Measurements from ENCODE around the gene ARMC2.

The ARMC2 gene

DNA sequence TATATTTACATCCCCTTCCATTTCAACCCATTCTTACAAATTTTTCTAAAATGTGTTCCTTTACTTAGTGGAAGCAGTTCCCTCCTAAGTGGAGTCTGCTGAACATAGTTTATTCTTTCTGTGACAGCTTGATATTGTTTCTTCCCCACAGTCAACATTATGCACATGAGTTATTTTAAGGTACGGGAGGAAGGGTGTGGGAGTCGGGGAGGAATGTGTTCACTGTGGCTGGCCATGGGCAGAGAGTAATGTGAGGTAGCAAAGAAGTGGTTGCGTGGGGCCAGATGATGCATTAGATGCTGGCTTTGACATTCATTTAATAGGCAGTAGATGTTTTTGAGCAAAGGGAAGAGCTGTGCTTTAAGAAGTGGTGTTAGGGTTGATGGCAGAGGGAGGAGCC is 98.5 kb downstream of the ARMC2 start:
- peaks cover 5% of the 10 kb centered on the region; the same call in 1 of the 2 replicates for H3K4me1 ChIP-seq (ENCODE audit: control insufficient read depth, low read length)
- H3K36me3 ChIP-seq (ENCODE audit: control insufficient read depth, low read length), result no peaks in the 10 kb centered on the region
- H3K4me3 ChIP-seq (ENCODE audit: low read length), result no peak overlapping the region
- H3K27ac ChIP-seq (ENCODE audit: low read depth, low read length), result no peak overlapping the region
- no peak for TF ChIP-seq EZH2phosphoT487 (IDR thresholded peaks at IDR 0.05; ENCODE audit: borderline replicate concordance, low read length)
- TF ChIP-seq, protein P1, sequence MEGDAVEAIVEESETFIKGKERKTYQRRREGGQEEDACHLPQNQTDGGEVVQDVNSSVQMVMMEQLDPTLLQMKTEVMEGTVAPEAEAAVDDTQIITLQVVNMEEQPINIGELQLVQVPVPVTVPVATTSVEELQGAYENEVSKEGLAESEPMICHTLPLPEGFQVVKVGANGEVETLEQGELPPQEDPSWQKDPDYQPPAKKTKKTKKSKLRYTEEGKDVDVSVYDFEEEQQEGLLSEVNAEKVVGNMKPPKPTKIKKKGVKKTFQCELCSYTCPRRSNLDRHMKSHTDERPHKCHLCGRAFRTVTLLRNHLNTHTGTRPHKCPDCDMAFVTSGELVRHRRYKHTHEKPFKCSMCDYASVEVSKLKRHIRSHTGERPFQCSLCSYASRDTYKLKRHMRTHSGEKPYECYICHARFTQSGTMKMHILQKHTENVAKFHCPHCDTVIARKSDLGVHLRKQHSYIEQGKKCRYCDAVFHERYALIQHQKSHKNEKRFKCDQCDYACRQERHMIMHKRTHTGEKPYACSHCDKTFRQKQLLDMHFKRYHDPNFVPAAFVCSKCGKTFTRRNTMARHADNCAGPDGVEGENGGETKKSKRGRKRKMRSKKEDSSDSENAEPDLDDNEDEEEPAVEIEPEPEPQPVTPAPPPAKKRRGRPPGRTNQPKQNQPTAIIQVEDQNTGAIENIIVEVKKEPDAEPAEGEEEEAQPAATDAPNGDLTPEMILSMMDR (IDR thresholded peaks at IDR 0.05; ENCODE audit: low read depth, low read length, poor library complexity, severe bottlenecking), result no peak
- H3K9me3 ChIP-seq (ENCODE audit: control insufficient read depth, insufficient read depth, low read length), result no peaks in the 10 kb centered on the region
- no peaks in the 10 kb centered on the region for H3K79me2 ChIP-seq (ENCODE audit: control insufficient read depth, low read length)
- H3K27me3 ChIP-seq (ENCODE audit: control insufficient read depth, low read length), result 0 out of 2 replicates have a peak, but pooled peaks cover 6% of the 10 kb centered on the region
- no peaks in the 10 kb centered on the region for H3F3A ChIP-seq (ENCODE audit: control insufficient read depth, insufficient read depth)
- H3K4me2 ChIP-seq (ENCODE audit: low read length), result no peak overlapping the region
- no peaks in the 10 kb centered on the region for H4K20me1 ChIP-seq (ENCODE audit: control insufficient read depth, insufficient read depth, low read depth, low read length)
- H3K9me2 ChIP-seq (replicated peaks; ENCODE audit: control insufficient read depth, low read length), result no peaks in the 10 kb centered on the region

DNA sequence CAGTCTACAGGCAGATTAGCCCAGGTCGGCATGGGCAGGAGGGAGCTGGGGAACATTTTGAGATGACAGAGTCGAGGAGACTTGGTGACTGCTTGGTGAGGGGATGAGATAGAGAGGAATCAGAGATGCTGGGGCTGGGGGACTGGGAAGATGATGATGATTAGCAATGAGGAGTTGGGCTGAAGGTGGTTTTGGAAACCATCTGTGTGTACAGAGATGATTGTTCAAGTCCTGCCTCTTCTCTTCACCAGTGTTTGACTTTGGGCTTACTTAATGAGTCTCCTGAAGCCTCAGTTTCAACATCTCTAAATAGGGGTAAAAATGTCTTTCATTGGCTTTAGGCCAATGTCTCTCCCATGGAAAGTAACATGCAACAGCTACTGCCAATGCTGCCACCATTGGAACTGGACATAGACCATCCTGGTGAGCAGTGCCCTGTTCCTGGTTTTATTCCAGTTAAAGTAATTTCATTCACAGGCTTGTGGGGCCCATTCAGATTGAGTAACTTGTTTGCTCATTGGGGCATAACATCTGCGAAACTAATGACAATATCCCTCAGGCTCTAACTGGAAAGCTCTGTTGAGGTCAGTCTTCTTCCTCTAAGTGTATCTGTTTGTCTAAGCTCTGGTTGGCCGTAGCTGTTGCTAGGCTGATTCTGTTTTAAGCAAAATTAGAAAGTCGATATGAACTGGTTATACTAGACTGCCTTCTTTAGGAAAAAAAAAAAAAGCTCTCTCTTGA is 99.1 kb downstream of the ARMC2 start:
- peaks cover 5% of the 10 kb centered on the region; the same call in 1 of the 2 replicates for H3K4me1 ChIP-seq (ENCODE audit: control insufficient read depth, low read length)
- no peaks in the 10 kb centered on the region for H3K36me3 ChIP-seq (ENCODE audit: control insufficient read depth, low read length)
- H3K27me3 ChIP-seq (ENCODE audit: control insufficient read depth, low read length), result 0 out of 2 replicates have a peak, but pooled peaks cover 6% of the 10 kb centered on the region
- no peaks in the 10 kb centered on the region for H3K9me3 ChIP-seq (ENCODE audit: control insufficient read depth, insufficient read depth, low read length)
- no peaks in the 10 kb centered on the region for H3K79me2 ChIP-seq (ENCODE audit: control insufficient read depth, low read length)
- no peak overlapping the region for H3K4me2 ChIP-seq (ENCODE audit: low read length)
- no peaks in the 10 kb centered on the region for H4K20me1 ChIP-seq (ENCODE audit: control insufficient read depth, insufficient read depth, low read depth, low read length)
- no peaks in the 10 kb centered on the region for H3K9me2 ChIP-seq (replicated peaks; ENCODE audit: control insufficient read depth, low read length)
- H3K4me3 ChIP-seq (ENCODE audit: low read length), result no peak overlapping the region
- no peaks in the 10 kb centered on the region for H3F3A ChIP-seq (ENCODE audit: control insufficient read depth, insufficient read depth)
- TF ChIP-seq EZH2phosphoT487 (IDR thresholded peaks at IDR 0.05; ENCODE audit: borderline replicate concordance, low read length), result no peak
- TF ChIP-seq, protein P1 (IDR thresholded peaks at IDR 0.05; ENCODE audit: low read depth, low read length, poor library complexity, severe bottlenecking), result no peak
- no peak overlapping the region for H3K27ac ChIP-seq (ENCODE audit: low read depth, low read length)

DNA sequence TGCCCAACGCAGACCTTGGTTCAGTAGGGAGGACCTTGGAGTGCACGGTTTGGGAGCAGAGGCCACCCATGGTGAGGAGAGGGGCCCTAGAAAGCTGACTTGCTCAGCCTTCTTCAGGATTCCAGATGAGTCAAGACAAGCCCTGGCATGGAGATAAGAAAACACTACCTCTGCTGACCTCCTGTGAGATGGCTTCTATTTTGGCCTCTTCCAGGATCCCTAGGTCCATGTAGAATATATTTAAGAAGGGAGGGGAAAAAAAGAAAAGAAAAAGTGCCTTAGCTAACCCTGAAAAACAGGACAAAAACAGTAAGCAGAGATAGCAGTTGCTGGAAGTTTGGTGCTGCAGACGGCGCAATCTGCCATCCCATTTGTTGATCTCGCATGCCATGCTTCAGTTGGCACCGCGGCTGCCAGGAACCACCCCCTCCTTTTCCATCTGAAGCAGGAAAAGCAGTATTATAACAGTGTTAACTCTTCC is 100.0 kb downstream of the ARMC2 start:
- H4K20me1 ChIP-seq (ENCODE audit: control insufficient read depth, insufficient read depth, low read depth, low read length), result no peaks in the 10 kb centered on the region
- H3K27me3 ChIP-seq (ENCODE audit: control insufficient read depth, low read length), result 0 out of 2 replicates have a peak, but pooled peaks cover 4% of the 10 kb centered on the region
- no peaks in the 10 kb centered on the region for H3K36me3 ChIP-seq (ENCODE audit: control insufficient read depth, low read length)
- TF ChIP-seq, protein P1 (IDR thresholded peaks at IDR 0.05; ENCODE audit: low read depth, low read length, poor library complexity, severe bottlenecking), result no peak
- no peak for TF ChIP-seq EZH2phosphoT487 (IDR thresholded peaks at IDR 0.05; ENCODE audit: borderline replicate concordance, low read length)
- no peaks in the 10 kb centered on the region for H3K4me1 ChIP-seq (ENCODE audit: control insufficient read depth, low read length)
- no peaks in the 10 kb centered on the region for H3K9me2 ChIP-seq (replicated peaks; ENCODE audit: control insufficient read depth, low read length)
- no peak overlapping the region for H3K27ac ChIP-seq (ENCODE audit: low read depth, low read length)
- no peak overlapping the region for H3K4me2 ChIP-seq (ENCODE audit: low read length)
- H3K4me3 ChIP-seq (ENCODE audit: low read length), result no peak overlapping the region
- no peaks in the 10 kb centered on the region for H3F3A ChIP-seq (ENCODE audit: control insufficient read depth, insufficient read depth)
- no peaks in the 10 kb centered on the region for H3K79me2 ChIP-seq (ENCODE audit: control insufficient read depth, low read length)
- H3K9me3 ChIP-seq (ENCODE audit: control insufficient read depth, insufficient read depth, low read length), result no peaks in the 10 kb centered on the region

Measured in DOHH2 (cell line).